Stimulated activated CD4-positive, alpha-beta T cell treated with anti-CD3 and anti-CD28 coated beads, Interleukin-12 subunit alpha, Interleukin-12 subunit beta, amount 100 ng/mL, for 4 hours (primary cell): ENCODE measurements around the gene FLNA.
A peak's percentile ranks its signal among the peaks of the same experiment; 100 is the strongest.
"Not testable (repeated sequence)": the region's sequence is repeated elsewhere in the genome, so short reads cannot be mapped to it uniquely, and the experiment has no call there.

Experiments used
- DNase-seq: peaks from one replicate; pipeline ENCODE4 v3.0.0-alpha.2; 2020

The FLNA gene

GRCh38 chrX:154397888-154398667, 23.6 kb upstream of the FLNA start, which contains the start of gene RPL10:
RPL10 (plus strand) TSS chrX:154398377; CDS start chrX:154398520, 143 bp downstream.
- peak; percentile 80 for DNase-seq

DNA sequence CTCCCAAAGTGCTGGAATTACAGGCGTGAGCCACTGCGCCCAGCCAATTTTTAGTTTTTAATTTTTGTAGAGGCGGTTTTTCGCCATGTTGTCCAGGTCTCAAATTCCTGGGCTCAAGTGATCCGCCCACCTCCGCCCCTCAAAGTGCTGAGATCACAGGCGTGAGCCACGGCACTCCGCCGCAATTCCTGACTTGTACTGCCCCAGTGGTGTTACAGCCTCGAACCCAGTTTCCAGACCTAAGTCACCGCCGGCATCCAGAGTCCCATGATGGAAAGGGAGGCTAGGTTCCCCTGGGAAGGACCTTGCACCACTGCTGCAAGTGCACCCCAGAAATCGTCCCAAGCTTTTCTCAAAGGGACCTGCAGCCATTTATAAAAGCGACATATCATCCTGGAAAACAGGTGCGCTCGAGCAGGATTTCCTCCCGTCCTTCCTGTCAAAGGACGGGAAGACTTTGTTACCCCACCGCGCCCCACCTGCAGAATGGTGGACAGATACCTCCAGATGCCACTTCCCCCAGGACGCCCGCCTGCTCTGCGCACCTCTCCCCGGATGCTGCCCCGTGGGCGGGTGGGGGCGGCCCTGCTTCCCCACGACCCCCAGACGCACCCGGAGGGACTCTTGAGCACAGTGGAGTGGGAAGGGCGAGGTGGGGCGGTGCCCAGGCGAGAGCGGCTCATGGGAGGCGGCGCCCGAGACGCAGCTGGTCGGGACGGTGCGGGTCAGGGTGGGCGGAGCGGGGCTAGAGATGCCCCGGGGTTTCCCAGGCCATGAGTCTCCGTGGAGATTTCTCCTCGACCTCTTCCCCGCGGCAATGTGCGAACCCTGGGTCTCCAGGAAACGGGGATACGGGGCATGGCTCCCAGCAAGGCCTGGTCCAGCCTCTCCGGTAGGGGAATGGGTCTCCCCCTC, 22.8 kb upstream of the FLNA start:
- peak; percentile 66 for DNase-seq

DNA sequence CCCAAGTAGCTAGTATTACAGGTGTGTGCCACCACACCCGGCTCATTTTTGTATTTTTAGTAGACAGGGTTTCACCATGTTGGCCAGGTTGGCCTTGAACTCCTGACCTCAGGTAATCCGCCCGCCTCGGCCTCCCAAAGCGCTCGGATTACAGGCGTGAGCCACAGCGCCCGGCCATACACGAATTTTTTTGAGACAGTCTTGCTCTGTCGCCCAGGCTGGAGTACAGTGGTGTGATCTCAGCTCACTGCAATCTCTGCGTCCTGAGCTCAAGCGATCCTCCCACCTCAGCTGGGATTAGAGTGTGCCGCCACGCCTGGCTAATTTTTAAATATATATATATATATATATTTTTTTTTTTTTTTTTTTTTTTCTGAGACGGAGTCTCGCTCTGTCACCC, 21.9 kb upstream of the FLNA start:
- DNase-seq = not testable (repeated sequence)

DNA sequence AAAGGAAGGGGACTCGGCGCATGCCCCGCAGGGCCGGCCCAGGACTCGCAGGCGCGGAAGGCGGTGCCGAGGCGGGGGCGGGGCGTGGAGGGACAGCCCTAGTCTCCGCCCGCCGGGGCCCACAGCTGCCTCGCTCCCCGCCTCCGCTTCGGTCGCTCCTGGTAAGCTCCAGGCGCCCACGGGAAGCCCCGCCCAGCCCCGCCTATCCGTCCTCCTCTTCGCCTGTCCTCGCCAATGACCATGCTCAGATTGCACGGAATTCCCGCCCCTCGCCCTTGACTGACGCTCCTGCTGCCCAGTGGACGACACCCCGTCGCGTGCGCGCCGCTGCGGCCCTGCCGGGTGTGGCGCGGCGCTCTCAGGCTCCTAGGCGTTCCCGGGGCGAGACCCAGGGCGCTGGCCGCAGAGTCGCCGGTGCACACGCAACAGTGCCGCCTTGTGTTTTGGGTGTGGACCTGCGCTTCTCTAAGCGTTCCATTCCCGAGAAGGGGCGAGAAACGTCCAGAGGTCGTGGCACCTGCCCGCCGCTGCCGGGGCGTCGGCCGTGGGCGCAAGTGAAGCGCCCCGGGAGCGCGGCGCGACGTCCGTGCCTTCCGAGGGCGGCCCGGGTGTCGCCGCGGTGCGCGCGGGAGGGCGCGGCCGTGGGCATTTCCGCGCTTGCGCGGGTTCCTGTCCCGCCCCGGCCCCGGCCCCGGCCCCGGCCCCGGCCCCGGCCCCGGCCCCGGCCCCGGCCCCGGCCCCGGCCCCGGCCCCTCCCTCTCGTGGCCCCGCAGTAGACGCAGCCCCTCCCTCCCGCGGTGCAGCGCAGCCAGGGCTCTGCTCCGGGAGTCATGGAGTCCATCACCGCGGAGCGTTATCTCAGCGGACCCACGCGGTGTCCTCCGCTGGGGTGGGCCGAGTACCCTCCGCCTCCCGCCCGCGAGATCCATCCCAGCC, 15.6 kb upstream of the FLNA start:
- not testable (repeated sequence) for DNase-seq

- not testable (repeated sequence) for DNase-seq
Observed at GRCh38 chrX:154388649-154389048, 14.2 kb upstream of the FLNA start.

- not testable (repeated sequence) for DNase-seq
Observed at GRCh38 chrX:154388094-154388493, 13.7 kb upstream of the FLNA start.

GRCh38 chrX:154384284-154384892, 10.0 kb upstream of the FLNA start:
- no peak for DNase-seq

DNA sequence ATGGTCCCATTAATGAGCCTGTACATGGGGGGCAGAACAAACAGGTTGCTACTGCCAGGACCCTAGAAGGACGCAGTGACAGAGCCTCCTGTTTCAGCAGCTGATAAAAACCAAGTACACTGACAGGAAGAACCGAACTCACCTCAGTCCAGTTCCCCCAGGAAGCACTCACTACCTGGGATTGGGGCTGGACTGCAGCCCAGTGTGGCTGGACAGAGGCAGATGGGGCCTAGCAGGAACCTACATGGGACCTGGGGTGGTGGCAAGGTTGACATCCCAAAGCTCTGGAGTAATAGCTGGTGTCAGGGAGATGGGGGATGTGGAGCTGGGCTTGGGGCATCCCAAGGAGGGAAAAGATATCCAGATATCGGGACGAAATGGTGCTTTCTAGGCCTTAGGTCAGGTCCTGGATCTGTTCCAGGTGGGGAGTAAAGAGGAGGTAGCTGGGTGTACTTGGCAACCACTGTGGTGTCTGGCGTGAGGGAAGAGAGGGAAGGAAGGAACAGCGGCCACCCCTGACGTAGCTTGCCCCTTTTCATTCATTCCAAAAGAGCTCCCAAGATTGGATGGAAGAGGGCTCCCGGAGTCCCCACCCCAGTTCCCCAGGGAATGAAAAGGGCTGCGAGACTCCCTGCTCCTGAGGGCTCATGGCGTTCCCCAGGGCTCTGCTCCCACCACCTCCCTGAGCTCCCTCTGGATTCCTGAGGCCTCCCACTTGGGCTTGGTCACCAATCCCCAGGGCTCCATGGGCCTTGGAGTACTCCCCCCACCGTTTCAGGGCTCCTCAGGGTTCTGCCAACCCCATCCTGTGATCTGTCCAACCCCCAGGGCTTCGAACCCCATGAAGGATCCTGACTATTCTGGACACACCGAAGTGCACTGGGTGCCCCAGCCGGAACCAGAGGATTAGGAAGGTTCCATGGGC, 9.2 kb upstream of the FLNA start:
- DNase-seq = no peak

GRCh38 chrX:154382483-154383069, 8.1 kb upstream of the FLNA start:
- DNase-seq = no peak

DNA sequence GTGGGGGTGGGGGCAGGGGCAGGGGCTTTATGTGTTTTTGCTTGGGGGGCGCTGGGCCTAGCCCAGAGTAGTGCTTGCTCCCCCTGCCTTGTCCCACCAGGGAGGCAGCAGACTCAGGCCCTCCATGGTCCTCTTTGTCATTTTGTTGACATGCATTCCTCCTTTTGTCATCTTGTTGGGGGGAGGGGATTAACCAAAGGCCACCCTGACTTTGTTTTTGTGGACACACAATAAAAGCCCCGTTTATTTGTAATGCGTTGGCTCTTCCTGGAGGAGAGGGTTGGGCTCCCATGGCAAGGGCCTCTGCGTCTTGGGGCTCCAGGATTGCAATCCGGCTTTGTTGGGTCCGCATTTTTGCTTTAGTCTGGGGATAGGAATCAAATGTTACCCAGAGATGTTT, 6.8 kb upstream of the FLNA start:
- no peak for DNase-seq

DNA sequence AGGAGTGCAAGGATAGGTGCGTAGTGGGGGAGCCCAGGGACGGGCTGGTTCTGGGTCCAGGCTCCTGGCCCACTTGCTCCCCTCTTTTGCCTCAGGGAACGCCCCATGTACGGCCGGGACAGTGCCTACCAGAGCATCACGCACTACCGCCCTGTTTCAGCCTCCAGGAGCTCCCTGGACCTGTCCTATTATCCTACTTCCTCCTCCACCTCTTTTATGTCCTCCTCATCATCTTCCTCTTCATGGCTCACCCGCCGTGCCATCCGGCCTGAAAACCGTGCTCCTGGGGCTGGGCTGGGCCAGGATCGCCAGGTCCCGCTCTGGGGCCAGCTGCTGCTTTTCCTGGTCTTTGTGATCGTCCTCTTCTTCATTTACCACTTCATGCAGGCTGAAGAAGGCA, 6.4 kb upstream of the FLNA start:
- no peak for DNase-seq

DNA sequence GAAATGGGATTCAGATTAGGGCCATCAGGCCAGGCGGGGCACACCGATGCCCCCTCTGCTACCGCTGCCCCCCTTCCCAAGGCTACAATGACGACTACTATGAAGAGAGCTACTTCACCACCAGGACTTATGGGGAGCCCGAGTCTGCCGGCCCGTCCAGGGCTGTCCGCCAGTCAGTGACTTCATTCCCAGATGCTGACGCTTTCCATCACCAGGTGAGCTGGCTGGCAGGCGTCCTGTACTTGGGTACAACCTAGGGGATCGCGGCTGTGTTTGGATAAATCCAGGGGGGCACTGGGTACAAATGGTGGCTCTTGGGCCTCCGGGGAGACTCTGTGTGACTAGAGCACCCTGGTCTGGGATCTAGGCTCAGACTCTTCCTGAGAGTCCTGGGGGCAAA, 5.7 kb upstream of the FLNA start:
- no peak for DNase-seq

DNA sequence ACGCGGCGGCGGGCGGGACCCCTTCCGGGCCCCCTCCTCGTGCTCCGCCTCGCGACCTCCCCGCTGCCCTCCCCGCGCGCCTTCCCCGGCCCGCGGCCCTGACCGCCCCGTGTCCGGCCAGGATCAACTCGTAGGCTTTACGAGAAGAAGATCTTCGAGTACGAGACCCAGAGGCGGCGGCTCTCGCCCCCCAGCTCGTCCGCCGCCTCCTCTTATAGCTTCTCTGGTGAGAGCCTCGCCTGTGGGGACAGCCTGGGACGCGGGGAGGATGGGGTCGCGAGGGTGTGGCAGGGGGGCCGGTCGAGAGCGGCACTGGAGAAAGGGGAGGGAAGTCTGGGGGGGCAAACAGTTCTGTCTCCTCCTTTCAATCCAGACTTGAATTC, 5.1 kb upstream of the FLNA start:
- no peak for DNase-seq

- DNase-seq = peak; percentile 91
Observed at GRCh38 chrX:154378799-154379568, 4.5 kb upstream of the FLNA start, which contains the start of gene EMD. EMD (plus strand) TSS chrX:154379295; CDS start chrX:154379485, 190 bp downstream.

DNA sequence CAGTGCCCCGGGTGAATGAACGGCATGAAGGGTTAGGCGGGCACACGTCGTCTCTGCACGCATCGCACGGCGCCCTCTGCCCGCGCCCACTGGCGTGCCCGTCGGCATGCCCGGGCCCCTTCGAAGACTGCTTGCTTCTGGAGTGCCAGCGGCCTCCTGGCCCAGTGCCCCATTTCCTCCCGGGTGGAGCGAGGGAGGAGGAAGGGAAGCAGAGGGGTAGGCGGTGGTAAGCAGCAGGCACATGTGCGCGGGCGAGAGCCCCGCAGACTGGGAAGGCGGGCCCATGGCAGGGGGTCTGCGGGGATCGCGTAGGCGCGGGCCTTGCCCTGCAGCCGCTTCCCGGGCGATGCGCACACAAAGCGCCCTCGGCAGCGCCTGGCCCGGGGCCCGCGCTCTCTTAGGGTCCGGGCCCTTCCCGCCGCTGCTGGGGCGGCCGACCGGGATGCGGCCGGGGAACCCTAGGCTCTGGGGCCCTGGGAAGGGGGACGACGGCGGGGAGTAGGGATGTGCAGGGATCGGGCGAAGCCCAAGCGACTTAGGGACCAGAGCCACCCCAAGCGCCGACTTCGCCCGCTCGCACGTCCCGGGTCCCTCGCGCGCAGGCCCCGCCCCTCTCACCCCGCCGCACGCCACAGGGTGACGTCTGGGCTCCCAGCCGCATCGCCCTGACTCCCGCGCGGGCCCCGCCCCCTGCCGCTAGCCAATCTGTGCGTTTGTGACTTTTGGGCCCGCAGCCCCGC, 3.8 kb upstream of the FLNA start:
- DNase-seq = no peak

- no peak for DNase-seq
Observed at GRCh38 chrX:154376774-154377173, 2.3 kb upstream of the FLNA start.

DNA sequence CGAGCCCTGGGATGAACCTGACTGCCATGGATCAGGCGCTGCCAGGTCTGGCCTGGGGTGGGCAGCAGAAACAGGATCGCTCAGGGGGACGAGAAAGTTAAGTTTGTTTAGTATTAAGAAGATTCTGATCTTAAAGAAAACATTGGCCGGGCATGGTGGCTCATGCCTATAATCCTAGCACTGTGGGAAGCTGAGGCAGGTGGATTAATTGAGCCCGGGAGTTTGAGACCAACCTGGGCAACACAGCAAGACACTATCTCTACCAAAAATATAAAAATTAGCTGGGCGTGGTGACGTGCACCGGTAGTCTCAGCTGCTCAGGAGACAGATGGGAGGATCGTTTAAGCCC, 696 bp upstream of the FLNA start:
- no peak for DNase-seq

GRCh38 chrX:154373340-154374306, 811 bp downstream of the FLNA start:
- no peak for DNase-seq
